HepG2 (cell line): ENCODE measurements around the gene AP3B1. TPM values are rescaled to one million over a fixed set of nuclear protein-coding genes. Genes with fewer than 3 reads are reported as not detected.

Experiments
- ASH2L ChIP-seq: fragments of 300-600, 200-600 bp; sonication (generic); IDR thresholded peaks from 2 replicates; pipeline ENCODE4 v1.7.0; 2017; ENCODE audit warnings: low read depth, mild to moderate bottlenecking, moderate library complexity, mixed read lengths, low read length; ENCODE audit not compliant: insufficient read length
- HHEX ChIP-seq: IDR thresholded peaks from 2 replicates; pipeline ENCODE4 v1.6.1; 2016; ENCODE audit warnings: control low read depth
- HOMEZ ChIP-seq: IDR thresholded peaks from 2 replicates; pipeline ENCODE4 v1.6.1; 2016; ENCODE audit warnings: low read depth
- NCOA5 ChIP-seq: sonication (generic); formaldehyde crosslinking; IDR thresholded peaks from 2 replicates; pipeline ENCODE4 v1.4.0; 2020; ENCODE audit warnings: missing genetic modification reagents
- NFKB2 ChIP-seq: sonication (generic); formaldehyde crosslinking; IDR thresholded peaks from 2 replicates; pipeline ENCODE4 v1.4.0; 2020; ENCODE audit warnings: missing genetic modification reagents, borderline replicate concordance
- PHF8 ChIP-seq: sonication (generic); formaldehyde crosslinking; IDR thresholded peaks from 2 replicates; pipeline ENCODE4 v1.5.0; 2020; ENCODE audit warnings: missing genetic modification reagents
- RAD51 ChIP-seq: fragments of 450-650 bp; IDR thresholded peaks from 2 replicates; pipeline ENCODE4 v1.6.1; 2016; ENCODE audit warnings: borderline replicate concordance
- REPIN1 ChIP-seq: sonication (generic); formaldehyde crosslinking; IDR thresholded peaks from 2 replicates; pipeline ENCODE4 v1.8.0; 2022; ENCODE audit warnings: missing genetic modification reagents, low read depth, mild to moderate bottlenecking, borderline replicate concordance
- TOE1 ChIP-seq: sonication (generic); formaldehyde crosslinking; IDR thresholded peaks from 2 replicates; pipeline ENCODE4 v1.4.0; 2020; ENCODE audit warnings: mild to moderate bottlenecking, missing genetic modification reagents
- ZBTB7B ChIP-seq: sonication (generic); formaldehyde crosslinking; IDR thresholded peaks from 2 replicates; pipeline ENCODE4 v1.4.0; 2020; ENCODE audit warnings: missing genetic modification reagents
- ZFP37 ChIP-seq: sonication (generic); formaldehyde crosslinking; IDR thresholded peaks from 2 replicates; pipeline ENCODE4 v1.4.0; 2020; ENCODE audit warnings: missing genetic modification reagents, borderline replicate concordance
- ZNF143 ChIP-seq: sonication (generic); formaldehyde crosslinking; IDR thresholded peaks from 2 replicates; pipeline ENCODE4 v1.4.0; 2020; ENCODE audit warnings: missing genetic modification reagents
- ZNF569 ChIP-seq: sonication (generic); formaldehyde crosslinking; IDR thresholded peaks from 2 replicates; pipeline ENCODE4 v1.5.0; 2020; ENCODE audit warnings: mild to moderate bottlenecking, missing genetic modification reagents, moderate library complexity, borderline replicate concordance
- ZSCAN29 ChIP-seq: sonication (generic); formaldehyde crosslinking; conservative IDR thresholded peaks from 2 replicates; pipeline ENCODE4 v1.4.0; 2020; ENCODE audit warnings: mild to moderate bottlenecking, missing genetic modification reagents
- polyA plus RNA-seq, 8 experiments: library from polyadenylated mRNA; depleted of rRNA in 3 of 8; stranded (reverse) in 7 of 8; unstranded in 1 of 8; fragments of >200 nt; fragmentation: Illumina TruSeq in 4 of 8; extraction: Trizol in 4 of 8; gene quantifications; 2 replicates each; pipeline versions ENCODE4 v1.2.1 to v1.2.3, GENCODE V29; 2011 to 2016; ENCODE audit warnings: low read depth in 4 of 8, missing spikeins in 1 of 8, mixed read lengths in 1 of 8; ENCODE audit not compliant: insufficient read depth in 1 of 8
- total RNA-seq, 5 experiments: library from RNA; depleted of rRNA; stranded (reverse); fragments of >200 nt; fragmentation: Illumina TruSeq; extraction: Trizol; gene quantifications; 2 replicates each; pipeline ENCODE4 v1.2.3, GENCODE V29; 2016; ENCODE audit warnings: low read depth in 1 of 5
- TF ChIP-seq, protein P1 (sequence below): sonication (generic); formaldehyde crosslinking; IDR thresholded peaks from 2 replicates; pipeline ENCODE4 v1.5.0; 2020; ENCODE audit warnings: mild to moderate bottlenecking, missing genetic modification reagents
- TF ChIP-seq, protein P2 (sequence below): sonication (generic); formaldehyde crosslinking; IDR thresholded peaks from 2 replicates; pipeline ENCODE4 v1.8.0; 2022; ENCODE audit warnings: mild to moderate bottlenecking, missing genetic modification reagents; ENCODE audit not compliant: insufficient replicate concordance
- TF ChIP-seq, protein P3 (sequence below): sonication (generic); formaldehyde crosslinking; IDR thresholded peaks from 2 replicates; pipeline ENCODE4 v1.5.1; 2020; ENCODE audit warnings: missing genetic modification reagents, mild to moderate bottlenecking, borderline replicate concordance
- TF ChIP-seq, protein P4 (sequence below): sonication (generic); formaldehyde crosslinking; IDR thresholded peaks from 2 replicates; pipeline ENCODE4 v1.4.0; 2020; ENCODE audit warnings: missing genetic modification reagents

Gene AP3B1
- total and polyA plus RNA-seq, 2 of the 13 experiments (the other 11 are each of a cell fraction or from before 2014, with no cell fraction given): 37.7 to 51.2 TPM

DNA sequence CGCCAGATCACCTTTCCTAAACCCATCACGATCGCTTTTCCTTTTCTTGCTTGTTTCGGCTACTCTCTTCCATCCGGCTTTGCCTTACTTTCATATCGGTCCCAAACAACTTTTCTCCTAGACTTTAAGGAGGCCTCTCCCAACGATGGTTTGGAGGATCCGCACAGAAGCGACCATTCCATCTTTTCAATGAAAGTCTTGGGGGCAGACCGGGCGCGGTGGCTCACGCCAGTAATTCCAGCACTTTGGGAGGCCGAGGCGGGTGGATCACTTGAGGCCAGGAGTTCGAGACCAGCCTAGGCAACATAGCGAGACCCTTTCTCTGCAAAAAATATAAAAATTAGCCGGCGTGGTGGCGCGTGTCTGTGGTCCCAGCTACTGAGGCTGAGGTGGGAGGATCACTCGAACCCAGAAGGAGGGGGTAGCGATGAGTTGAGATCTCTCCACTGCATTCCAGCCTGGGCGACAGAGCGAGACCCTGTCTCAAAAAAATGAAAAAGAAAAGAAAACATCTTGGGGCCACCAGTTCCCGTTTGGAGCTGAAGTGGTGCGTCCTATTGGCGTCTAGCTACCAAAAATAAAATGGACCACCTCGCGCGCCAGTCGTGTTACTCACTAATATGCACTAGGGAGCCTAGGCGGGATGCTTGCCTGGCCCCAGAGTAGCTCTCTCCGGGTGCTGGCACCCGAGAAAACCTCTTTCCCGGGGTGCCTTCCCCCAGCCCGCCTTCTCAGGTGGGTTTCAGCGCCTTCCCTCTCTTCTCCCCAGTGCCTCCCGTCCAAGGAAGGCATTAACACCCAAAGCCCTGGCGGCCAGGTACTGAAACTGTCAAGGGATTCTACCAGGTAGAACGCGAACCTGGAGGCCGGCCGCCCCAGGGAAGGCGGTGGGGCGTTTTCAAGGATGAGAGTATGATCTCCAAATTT, 800 bp upstream of the AP3B1 start (continued):
- TF ChIP-seq, protein P1, sequence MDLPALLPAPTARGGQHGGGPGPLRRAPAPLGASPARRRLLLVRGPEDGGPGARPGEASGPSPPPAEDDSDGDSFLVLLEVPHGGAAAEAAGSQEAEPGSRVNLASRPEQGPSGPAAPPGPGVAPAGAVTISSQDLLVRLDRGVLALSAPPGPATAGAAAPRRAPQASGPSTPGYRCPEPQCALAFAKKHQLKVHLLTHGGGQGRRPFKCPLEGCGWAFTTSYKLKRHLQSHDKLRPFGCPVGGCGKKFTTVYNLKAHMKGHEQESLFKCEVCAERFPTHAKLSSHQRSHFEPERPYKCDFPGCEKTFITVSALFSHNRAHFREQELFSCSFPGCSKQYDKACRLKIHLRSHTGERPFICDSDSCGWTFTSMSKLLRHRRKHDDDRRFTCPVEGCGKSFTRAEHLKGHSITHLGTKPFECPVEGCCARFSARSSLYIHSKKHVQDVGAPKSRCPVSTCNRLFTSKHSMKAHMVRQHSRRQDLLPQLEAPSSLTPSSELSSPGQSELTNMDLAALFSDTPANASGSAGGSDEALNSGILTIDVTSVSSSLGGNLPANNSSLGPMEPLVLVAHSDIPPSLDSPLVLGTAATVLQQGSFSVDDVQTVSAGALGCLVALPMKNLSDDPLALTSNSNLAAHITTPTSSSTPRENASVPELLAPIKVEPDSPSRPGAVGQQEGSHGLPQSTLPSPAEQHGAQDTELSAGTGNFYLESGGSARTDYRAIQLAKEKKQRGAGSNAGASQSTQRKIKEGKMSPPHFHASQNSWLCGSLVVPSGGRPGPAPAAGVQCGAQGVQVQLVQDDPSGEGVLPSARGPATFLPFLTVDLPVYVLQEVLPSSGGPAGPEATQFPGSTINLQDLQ (CRISPR knock-in tag): no peak
- TF ChIP-seq PHF8 (no peak), HHEX (no peak), ZSCAN29 (CRISPR knock-in tag) (no peak), ASH2L (peak; percentile 68), ZNF569 (CRISPR knock-in tag) (no peak), HOMEZ (no peak), ZFP37 (CRISPR knock-in tag) (no peak), ZNF143 (CRISPR knock-in tag) (no peak), RAD51 (no peak), ZBTB7B (CRISPR knock-in tag) (no peak), REPIN1 (CRISPR knock-in tag) (peak; percentile 54; the same call in 1 of the 2 replicates), NFKB2 (no peak), TOE1 (CRISPR knock-in tag) (no peak), NCOA5 (no peak)
- TF ChIP-seq, protein P2, sequence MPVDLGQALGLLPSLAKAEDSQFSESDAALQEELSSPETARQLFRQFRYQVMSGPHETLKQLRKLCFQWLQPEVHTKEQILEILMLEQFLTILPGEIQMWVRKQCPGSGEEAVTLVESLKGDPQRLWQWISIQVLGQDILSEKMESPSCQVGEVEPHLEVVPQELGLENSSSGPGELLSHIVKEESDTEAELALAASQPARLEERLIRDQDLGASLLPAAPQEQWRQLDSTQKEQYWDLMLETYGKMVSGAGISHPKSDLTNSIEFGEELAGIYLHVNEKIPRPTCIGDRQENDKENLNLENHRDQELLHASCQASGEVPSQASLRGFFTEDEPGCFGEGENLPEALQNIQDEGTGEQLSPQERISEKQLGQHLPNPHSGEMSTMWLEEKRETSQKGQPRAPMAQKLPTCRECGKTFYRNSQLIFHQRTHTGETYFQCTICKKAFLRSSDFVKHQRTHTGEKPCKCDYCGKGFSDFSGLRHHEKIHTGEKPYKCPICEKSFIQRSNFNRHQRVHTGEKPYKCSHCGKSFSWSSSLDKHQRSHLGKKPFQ (CRISPR knock-in tag): no peak
- TF ChIP-seq, protein P3, sequence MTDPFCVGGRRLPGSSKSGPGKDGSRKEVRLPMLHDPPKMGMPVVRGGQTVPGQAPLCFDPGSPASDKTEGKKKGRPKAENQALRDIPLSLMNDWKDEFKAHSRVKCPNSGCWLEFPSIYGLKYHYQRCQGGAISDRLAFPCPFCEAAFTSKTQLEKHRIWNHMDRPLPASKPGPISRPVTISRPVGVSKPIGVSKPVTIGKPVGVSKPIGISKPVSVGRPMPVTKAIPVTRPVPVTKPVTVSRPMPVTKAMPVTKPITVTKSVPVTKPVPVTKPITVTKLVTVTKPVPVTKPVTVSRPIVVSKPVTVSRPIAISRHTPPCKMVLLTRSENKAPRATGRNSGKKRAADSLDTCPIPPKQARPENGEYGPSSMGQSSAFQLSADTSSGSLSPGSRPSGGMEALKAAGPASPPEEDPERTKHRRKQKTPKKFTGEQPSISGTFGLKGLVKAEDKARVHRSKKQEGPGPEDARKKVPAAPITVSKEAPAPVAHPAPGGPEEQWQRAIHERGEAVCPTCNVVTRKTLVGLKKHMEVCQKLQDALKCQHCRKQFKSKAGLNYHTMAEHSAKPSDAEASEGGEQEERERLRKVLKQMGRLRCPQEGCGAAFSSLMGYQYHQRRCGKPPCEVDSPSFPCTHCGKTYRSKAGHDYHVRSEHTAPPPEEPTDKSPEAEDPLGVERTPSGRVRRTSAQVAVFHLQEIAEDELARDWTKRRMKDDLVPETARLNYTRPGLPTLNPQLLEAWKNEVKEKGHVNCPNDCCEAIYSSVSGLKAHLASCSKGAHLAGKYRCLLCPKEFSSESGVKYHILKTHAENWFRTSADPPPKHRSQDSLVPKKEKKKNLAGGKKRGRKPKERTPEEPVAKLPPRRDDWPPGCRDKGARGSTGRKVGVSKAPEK: no peak
- TF ChIP-seq, protein P4, sequence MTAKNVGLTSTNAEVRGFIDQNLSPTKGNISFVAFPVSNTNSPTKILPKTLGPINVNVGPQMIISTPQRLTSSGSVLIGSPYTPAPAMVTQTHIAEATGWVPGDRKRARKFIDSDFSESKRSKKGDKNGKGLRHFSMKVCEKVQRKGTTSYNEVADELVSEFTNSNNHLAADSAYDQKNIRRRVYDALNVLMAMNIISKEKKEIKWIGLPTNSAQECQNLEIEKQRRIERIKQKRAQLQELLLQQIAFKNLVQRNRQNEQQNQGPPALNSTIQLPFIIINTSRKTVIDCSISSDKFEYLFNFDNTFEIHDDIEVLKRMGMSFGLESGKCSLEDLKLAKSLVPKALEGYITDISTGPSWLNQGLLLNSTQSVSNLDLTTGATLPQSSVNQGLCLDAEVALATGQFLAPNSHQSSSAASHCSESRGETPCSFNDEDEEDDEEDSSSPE (CRISPR knock-in tag): no peak
